Ishikawa (cell line): ENCODE results near the gene PPARG.

Source experiments
- EGR1 ChIP-seq: IDR thresholded peaks from 2 replicates; pipeline ENCODE4 v1.6.1; 2012
- EP300 ChIP-seq: IDR thresholded peaks from 2 replicates; pipeline ENCODE4 v1.6.1; 2012; ENCODE audit warnings: borderline replicate concordance
- FOXM1 ChIP-seq: IDR thresholded peaks from 2 replicates; pipeline ENCODE4 v1.6.1; 2012; ENCODE audit warnings: low read depth, borderline replicate concordance
- RAD21 ChIP-seq: IDR thresholded peaks from 2 replicates; pipeline ENCODE4 v1.6.1; 2012; ENCODE audit warnings: low read depth
- TAF1 ChIP-seq: IDR thresholded peaks from 2 replicates; pipeline ENCODE4 v1.6.1; 2012; ENCODE audit warnings: low read depth, mild to moderate bottlenecking
- YY1 ChIP-seq: IDR thresholded peaks from 2 replicates; pipeline ENCODE4 v1.6.1; 2012; ENCODE audit warnings: low read depth
- TF ChIP-seq, protein P1 (sequence below): IDR thresholded peaks from 2 replicates; pipeline ENCODE4 v1.6.1; 2012
- TF ChIP-seq, protein P2 (sequence below): IDR thresholded peaks from 2 replicates; pipeline ENCODE4 v1.6.1; 2012
- TF ChIP-seq, protein P3 (sequence below): IDR thresholded peaks from 2 replicates; pipeline ENCODE4 v1.6.1; 2012; ENCODE audit warnings: low read depth, mild to moderate bottlenecking

DNA sequence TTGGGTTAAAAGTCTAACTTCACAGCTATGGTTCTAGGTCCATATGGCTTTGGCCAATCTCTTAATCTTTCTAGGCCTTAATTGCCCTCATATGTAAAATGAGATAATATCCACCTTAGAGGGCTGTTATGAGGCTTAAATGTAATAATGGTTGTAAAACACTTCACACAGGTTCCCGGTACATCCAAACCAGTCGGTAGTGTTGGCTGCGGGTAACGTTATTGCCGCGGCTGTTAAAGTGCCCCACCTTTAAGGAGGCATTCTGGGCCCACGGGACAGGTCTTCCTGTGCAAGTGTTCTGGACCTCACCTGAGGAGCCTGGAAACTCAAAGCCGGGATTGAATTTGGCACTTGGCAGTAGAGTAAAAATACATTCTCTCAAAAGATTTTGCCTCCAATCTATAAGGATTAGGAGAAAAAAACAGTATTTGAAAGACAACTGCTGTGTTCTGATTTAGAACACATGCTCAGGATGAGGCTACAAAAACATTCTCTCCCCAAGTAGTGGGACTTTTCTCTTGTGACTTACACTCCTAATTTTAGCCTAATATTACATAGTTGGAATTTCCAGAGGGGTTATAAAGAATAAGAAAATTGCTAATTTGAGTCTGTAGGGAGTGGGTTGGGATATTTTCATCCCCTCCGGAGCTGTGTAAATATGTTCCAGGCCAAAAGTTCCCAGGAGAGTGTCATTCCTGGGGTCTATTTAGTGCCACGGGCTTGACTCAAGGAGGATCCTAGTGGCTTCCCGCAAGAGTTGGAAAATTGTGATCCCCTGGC, 150.5 kb downstream of the PPARG start:
- TF ChIP-seq, protein P1, sequence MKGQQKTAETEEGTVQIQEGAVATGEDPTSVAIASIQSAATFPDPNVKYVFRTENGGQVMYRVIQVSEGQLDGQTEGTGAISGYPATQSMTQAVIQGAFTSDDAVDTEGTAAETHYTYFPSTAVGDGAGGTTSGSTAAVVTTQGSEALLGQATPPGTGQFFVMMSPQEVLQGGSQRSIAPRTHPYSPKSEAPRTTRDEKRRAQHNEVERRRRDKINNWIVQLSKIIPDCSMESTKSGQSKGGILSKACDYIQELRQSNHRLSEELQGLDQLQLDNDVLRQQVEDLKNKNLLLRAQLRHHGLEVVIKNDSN: no peak
- TF ChIP-seq, protein P2, sequence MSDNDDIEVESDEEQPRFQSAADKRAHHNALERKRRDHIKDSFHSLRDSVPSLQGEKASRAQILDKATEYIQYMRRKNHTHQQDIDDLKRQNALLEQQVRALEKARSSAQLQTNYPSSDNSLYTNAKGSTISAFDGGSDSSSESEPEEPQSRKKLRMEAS: no peak
- TF ChIP-seq FOXM1: no peak
- TF ChIP-seq, protein P3, sequence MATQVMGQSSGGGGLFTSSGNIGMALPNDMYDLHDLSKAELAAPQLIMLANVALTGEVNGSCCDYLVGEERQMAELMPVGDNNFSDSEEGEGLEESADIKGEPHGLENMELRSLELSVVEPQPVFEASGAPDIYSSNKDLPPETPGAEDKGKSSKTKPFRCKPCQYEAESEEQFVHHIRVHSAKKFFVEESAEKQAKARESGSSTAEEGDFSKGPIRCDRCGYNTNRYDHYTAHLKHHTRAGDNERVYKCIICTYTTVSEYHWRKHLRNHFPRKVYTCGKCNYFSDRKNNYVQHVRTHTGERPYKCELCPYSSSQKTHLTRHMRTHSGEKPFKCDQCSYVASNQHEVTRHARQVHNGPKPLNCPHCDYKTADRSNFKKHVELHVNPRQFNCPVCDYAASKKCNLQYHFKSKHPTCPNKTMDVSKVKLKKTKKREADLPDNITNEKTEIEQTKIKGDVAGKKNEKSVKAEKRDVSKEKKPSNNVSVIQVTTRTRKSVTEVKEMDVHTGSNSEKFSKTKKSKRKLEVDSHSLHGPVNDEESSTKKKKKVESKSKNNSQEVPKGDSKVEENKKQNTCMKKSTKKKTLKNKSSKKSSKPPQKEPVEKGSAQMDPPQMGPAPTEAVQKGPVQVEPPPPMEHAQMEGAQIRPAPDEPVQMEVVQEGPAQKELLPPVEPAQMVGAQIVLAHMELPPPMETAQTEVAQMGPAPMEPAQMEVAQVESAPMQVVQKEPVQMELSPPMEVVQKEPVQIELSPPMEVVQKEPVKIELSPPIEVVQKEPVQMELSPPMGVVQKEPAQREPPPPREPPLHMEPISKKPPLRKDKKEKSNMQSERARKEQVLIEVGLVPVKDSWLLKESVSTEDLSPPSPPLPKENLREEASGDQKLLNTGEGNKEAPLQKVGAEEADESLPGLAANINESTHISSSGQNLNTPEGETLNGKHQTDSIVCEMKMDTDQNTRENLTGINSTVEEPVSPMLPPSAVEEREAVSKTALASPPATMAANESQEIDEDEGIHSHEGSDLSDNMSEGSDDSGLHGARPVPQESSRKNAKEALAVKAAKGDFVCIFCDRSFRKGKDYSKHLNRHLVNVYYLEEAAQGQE: no peak
- TF ChIP-seq EP300: no peak
- no peak for TF ChIP-seq RAD21
- TF ChIP-seq EGR1: no peak
- TF ChIP-seq YY1: no peak
- no peak for TF ChIP-seq TAF1
